GM18519 (cell line): Measurements from ENCODE around the gene GC.
"Not testable (repeated sequence)": the region's sequence is repeated elsewhere in the genome, so short reads cannot be mapped to it uniquely, and the experiment has no call there.

Experiments
- ATAC-seq: cut with Tn5 transposase; IDR thresholded peaks from one replicate; pipeline ENCODE4 v1.9.1; 2021; ENCODE audit warnings: mild to moderate bottlenecking, moderate library complexity; ENCODE audit not compliant: unreplicated experiment, low FRiP score

The GC gene

DNA sequence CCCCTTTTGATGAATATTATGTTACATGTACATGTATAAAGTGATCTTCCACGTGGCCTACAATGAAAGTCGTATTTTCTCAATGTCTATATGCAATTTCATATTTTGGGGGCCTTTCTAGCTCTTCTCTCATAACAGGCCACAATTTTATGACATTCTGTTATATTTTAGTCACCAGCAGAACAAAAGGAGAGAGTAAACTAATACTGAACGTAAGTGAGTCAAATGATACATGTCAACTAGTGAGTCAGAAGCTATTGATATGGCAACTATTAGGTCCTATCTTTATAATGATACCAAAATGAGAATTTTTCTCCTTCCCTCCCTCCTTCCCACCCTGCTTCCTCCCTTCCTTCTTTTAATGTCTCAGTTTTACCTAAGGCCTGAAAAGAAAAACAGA lies 14.4 kb downstream of the GC start:
- no peak for ATAC-seq

DNA sequence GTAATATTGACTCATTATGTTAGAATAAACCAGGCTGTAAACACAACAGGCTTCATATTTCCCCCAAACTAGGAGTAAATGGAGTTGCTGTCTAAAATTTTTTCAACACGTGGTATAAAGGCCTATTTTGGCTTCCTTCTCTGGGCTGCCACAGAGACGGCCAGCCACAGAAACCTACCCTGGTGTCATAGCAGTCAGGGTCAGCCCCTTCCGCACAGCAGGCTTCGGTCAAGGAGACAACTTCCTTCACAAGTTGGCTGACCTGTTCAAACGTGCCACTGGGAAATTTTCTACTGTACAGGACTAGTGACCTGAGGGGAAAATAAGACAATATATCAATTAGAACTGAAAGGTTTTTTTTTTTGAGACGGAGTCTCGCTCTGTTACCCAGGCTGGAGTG lies 15.8 kb downstream of the GC start:
- no peak for ATAC-seq

DNA sequence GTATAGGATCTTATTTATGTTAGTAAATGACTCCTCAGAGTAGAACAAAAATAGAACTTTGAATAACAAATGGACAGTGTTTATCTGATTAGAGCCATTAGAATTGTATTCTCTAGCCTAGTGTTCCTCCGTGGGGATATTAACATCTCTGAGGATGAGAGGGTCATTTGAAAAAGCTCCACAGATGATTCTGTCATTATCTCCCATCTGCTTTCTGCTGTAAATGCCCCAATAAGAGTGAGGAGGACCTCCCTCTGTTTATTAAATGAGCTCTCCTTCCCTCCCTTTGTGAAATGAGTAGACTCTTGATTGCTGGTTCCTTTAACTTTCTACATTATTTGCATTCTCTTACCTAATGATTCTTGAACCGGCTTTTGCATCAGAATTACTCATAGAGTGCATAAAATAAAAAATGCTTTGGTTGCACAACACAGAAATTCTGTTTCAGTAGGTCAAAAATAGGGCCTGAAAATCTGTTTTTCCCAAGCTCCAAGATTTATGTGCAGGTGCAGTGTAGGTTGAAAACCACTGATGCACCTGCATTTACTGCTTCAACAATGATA lies 18.0 kb downstream of the GC start:
- ATAC-seq = no peak

DNA sequence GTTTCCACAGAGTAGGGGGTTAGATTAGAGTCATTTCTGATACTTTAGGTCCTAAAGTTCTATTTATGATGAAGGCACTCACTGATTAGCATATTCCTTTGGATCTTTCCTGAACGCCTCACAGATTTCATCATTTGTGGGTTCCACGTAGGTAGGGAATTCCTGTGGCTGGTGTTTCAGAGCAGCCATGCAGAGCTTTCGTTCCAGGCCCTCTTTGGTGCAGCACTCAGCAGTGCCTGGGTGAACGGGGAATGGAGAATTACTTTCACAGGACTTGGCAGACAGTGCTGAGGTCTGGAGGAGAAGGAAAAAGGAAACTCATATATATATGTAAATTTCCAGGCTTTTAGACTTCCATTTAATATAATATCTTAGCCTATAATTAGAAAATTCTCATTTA lies 18.5 kb downstream of the GC start:
- no peak for ATAC-seq

DNA sequence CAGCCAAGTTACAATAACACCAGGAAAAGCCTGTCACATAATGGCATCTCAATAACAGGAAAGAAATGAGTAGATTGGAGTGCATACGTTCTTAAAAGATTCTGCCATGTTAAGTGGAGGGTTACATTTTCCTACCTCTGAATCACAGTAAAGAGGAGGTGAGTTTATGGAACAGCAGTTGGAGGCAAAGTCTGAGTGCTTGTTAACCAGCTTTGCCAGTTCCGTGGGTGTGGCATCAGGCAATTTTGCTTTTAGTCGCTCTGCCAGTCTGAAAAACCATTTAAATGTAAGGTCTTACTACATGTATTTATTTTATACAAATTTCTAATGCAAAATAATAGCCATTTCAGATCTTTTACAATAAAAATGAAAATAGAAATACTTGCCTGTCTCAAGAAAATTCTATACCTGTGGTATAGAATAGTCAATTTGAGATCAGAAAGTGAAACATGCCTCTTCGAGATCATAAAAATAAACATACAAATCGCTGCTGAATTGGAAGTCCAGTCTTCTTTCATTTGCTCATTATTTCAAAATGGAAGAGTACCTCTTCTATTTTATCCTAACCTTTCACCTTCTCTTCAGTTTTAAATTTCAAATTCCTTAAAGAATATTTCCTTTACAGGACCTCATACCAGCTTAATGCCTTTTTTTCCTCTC lies 31.4 kb downstream of the GC start:
- no peak for ATAC-seq

DNA sequence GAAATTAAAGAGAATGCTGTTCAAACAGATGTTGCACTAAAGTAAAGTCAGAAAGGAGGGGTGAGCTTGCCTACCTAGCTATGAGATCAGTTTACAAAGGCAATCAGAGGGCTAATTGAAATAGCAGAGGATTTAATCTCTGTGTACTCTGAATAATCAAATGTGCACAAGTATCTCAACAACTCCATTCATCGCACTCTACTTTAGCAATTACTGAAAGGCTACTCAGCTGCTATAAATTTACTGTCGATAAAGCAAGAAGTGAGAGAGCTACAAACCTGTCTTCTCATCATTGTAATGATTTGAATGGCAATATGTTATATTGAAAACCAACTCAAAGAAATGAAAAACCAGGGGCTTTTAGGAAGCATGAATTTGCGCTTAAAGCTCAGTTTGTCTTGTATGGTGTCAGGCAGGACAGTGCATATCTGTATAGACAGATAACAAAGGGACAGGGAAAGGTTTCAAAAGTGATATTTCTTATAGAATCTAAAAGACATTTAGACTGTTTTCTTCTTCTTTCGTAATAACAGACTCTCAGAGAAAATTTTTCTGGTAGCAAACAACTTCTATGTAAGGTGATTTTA lies 34.8 kb downstream of the GC start:
- no peak for ATAC-seq

DNA sequence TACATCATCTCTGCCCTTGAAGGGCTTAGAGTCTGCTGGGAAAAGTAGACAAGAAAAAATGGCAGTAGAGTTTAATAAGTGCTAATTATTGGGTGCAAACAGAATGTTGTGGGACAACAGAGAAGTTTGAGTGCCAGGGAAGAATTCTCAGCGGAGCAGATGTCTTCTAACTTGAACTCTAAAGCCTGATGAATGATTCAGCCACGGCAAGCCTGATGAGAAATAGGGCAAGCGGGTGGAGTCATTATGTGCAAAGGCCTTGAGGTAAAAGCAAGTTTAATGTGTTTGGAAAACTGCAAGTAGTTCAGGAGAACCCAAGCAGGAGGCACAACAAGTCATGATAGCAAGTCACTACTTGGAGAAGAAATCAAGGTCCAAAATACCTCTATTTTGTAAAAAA lies 37.5 kb downstream of the GC start:
- no peak for ATAC-seq

DNA sequence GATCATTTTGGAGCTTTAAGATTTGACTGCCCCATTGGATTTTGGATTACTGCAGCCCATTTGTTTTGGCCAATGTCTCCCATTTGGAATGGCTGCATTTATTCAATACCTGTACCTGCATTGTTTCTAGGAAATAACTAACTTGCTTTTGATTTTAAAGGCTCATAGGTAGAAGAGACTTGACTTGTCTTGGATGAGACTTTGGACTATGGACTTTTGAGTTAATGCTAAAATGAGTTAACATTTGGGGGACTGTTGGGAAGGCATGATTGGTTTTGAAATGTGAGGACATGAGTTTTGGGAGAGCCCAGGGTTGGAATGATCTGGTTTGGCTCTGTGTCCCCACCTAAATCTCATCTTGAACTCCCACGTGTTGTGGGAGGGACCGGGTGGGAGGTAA lies 45.1 kb downstream of the GC start:
- not testable (repeated sequence) for ATAC-seq

DNA sequence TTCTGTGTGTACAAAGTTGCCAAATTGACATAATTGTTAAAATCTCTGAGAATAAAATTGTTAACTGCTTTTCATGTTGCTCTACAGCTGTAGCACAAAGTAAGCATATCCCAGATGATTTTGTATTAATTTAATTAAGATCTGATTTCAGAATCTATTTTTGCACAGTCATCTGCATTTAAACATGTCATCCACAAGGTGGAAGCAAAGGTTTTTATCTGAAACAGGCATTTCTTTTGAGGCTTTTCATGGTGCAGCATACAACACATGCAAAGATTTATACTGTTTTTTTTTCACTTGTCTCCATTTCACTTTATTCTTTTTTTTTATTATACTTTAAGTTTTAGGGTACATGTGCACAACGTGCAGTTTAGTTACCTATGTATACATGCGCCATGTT lies 51.2 kb downstream of the GC start:
- ATAC-seq = no peak

DNA sequence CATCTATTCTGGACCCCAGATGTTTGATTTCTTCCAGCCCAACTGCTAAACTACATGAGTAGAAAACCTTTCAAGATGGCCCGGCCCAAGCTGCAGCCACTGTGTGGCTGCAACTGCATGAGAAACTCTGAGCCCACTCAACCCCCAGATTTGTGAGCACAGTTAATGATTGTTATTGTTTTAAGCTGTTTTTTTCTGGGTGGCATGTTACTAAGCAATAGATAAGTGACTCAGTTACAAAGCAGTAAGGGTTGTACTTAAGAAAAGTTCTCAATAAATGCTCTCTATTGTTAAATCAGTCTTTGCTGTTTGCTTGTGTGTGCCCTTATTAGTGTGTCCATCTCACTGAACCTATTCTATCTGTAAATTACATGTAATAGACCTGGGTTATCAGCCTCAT lies 51.8 kb downstream of the GC start:
- ATAC-seq = no peak

DNA sequence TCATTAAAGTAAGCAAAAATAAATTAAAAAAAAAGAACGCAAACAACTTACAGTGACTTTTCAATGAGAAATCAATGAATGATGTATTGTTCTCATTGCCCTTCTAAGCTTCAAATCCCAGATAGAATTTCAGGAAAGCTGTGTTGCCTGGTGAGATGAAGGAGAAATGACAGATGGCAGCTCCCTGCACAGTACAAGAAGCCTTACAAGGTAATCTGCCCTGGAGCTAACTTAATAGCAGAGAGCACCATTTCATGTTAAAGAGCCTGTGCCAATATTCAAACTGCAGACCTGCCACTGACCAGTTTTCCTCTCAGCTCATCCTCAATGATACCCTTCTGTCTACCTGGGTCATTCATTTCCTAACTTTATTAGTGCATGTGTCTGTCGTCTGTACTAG lies 54.0 kb downstream of the GC start:
- no peak for ATAC-seq

DNA sequence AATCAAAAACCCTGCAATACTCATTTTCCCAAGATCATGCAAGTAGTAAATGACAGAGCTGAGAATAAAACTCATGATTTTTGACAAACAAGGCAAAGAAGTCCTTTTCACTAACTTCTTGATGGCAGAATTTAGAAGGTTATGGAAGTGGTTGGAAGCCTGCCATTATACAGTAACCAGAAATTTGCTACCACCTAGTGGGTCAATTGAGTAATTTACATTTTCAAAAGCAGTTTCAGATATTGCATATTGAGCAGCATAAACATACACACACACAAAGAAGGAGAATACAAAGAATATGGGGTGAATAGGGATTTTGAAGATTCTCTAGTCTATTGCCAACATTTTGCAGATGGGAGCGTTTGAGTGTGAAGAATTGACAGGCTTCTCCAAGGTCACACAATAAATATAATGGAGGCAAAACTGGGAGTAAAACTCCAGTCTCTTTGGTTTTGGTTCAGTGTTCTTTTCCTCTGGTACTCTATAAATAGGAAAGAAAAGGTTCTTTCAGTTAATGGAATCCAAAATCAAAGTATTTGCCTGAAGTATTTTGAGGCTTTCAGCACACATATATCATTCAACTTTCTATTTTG lies 70.2 kb downstream of the GC start:
- ATAC-seq = peak; percentile 63

DNA sequence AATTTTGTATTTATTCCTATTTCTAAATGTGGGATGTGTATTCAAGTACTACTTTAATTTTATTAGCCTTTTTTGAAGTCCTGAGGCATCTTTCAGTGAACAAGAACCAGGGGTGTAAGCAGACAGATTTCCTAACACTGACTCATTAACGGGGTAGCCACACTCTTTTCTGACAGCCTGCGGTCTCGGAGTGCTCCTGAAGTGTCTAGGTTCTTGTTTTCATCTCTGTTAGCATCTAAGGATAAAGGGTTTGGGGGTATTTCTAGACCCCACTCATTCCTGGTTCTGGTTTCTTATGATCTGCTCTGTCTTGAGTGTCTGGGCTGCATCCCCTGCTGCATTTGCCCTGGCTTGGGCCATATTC lies 71.9 kb downstream of the GC start:
- no peak for ATAC-seq

DNA sequence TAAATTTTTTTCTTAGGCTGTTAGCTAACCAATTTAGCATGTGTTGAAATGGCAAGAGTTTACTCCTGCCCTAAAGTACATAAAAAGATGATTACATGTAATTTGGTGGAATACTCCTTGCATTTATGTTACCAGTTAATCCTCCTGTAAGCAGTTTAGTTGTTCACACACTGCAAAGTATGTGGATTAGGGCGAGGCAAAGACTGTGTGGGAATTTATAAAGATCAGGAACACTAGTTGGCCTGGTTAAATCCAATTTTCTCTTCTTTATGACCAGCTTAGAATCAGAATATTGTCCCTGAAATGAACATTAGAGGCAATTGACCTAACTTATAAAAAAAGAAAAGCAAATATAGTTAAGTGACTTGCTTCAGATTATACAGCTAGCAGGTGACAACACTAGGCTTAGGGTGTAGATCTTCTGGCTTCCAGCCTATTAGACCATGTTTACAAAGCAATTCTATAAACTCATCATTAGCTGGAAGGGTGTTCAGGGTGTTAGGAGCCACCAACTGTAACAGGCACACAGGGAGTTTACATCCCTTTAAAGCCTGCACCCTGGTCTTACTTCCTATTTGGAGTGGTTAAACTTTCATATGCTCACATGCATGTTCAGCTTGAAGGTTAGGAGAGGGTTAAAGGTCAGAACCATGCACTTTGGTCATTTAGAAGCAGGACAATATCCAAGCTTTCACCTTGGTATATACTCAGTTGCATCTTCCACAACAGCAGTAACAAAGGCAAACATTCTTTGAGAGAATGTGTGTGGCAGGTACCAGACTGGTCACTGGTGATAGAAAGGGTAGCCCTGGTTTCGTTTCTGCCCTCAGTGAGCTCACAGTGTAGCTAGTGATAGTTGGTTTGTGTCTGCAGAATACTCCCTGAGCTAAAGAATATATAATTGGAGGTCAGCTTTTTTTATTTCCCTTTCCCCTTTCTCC lies 72.6 kb downstream of the GC start:
- ATAC-seq = no peak

DNA sequence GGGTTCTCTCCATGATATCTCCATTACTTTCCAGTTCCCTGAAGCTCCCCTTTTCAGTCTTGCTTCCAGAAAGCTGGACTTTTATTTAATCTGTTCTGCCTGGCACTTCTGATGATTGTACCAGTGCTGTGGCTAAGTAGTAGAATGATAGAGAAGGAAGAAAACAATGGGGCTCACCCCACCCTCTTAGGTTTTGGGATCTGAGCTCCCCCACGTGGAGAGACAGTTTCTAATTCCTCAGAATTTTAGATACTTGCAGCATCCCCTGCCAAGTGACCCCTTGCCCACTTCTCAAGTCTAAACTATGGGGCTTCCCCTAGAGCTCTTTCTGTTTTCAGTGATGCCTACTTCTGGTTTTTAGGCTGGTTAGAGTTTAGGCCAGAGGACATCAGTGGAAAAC lies 73.9 kb downstream of the GC start:
- no peak for ATAC-seq

DNA sequence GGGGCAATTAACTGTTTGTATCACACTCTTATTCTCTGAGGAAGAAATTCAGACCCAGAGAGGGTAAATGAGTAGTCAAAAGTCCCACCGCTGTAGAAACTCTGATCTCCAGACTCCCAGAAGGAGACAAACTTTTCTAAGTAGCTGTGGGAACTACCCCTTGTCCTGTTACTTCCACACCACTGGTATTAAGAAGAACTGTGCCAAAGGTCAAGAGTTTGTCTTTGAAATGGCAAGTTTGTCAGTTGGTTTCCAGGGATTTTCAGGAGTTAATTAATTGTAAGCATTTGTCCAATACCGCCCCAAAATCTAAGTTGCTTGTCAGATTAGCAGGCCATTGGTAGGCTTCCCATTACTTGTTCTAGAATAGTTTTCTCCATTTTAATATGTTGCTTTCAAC lies 85.7 kb downstream of the GC start:
- ATAC-seq = no peak

DNA sequence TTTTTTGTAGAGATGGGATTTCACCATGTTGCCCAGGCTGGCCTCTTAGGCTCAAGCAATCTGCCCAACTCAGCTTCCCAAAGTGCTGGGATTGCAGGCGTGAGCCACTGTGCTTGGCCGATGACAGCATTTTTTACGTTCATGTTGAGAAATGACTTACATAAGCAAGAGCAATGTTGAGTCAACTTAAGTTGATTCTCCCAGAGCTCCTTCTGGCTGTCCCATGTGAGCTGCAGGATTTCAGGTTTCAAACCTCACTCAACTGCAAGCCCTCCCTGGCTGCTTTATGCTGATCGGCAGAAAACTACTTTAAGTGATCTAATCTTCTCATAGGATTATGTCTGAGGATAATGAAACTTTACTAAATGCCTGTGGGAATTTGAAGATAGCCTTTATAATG lies 86.8 kb downstream of the GC start:
- ATAC-seq = no peak

DNA sequence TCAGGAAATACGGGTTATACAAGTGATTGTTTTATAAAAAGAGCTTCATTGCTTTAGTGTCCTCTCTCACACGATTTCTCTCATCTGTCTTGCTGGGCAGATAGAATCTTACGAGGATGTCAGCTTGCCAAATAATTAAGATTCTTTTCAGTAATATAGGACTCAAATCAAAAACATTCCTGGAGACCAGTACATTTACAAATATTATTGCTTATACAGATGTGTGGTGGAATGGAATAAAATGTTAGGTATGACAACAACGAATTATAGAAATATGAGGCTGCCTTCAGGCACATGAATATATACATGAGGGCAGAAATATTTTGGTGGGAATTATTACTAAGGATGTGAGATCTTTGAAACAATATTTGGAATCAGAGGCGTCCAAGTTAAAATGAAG lies 88.9 kb downstream of the GC start:
- no peak for ATAC-seq

DNA sequence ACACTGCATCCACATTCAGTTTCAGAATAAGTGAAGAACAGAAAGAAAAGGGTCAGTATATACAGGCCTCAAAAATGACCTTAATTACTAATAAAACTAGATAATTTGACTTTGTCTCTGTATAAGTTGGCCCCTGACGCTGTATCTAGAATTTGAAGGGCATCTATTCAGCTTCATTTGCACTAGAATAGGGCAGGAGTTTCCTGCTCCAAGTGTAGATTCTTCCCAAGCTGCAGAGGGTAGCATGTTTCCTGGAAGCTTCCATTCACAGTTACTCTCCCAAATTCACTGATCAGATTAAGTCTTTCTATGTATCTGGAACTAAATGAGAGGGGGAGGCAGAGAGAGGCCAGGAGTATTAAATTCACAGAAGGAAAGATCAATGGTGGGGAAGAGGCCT lies 90.9 kb downstream of the GC start:
- ATAC-seq = no peak

DNA sequence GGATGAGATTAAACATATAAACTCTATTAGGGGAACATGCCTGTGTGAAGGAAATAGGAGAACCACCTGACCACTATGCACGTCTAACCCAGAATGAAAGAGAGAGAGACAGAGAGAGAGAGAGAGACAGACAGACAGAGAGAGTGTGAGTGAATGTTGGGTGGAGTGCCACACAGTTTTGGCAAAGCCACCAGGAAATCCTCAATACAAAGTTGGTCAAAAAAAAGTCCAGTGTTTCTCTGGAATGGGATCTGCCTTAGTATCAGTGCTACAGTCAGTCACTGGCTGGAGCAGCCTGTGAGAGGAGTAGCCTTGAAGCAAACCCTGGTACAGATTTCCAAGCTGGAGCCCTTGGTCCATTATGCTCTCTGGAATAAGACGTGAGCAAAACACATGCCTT lies 91.7 kb downstream of the GC start:
- ATAC-seq = no peak
